ENCODE results near the gene MYO16. TPM values are rescaled to one million over a fixed set of nuclear protein-coding genes. Genes with fewer than 3 reads are reported as not detected.

The MYO16 gene
- total RNA-seq, 1 donor from 2014 or later = not detected

- no peaks in the 10 kb centered on the region for H3K9me3 ChIP-seq
- H3K4me3 ChIP-seq = no peak overlapping the region
- no peak for TF ChIP-seq CTCF (IDR thresholded peaks at IDR 0.05)
- no peaks in the 10 kb centered on the region for H3K36me3 ChIP-seq
- intact Hi-C loops (cut with DNase I) = no loop called here
- H3K27me3 ChIP-seq = no peaks in the 10 kb centered on the region
- no peaks in the 10 kb centered on the region for H3K4me1 ChIP-seq
- H3K27ac ChIP-seq = no peak overlapping the region
- DNase-seq (ENCODE audit: low spot score in 2 of 2) = no peak
Observed at GRCh38 chr13:109093998-109094397, 464.6 kb downstream of the MYO16 start.

- DNase-seq (ENCODE audit: low spot score in 2 of 2) = no peak
- H3K4me3 ChIP-seq = no peak overlapping the region
- H3K9me3 ChIP-seq = no peaks in the 10 kb centered on the region
- no peaks in the 10 kb centered on the region for H3K27me3 ChIP-seq
- intact Hi-C loops (cut with DNase I) = no loop called here
- H3K4me1 ChIP-seq = no peaks in the 10 kb centered on the region
- H3K36me3 ChIP-seq = no peaks in the 10 kb centered on the region
- TF ChIP-seq CTCF (IDR thresholded peaks at IDR 0.05) = no peak
- H3K27ac ChIP-seq = no peak overlapping the region
Observed at GRCh38 chr13:109095126-109095525, 465.7 kb downstream of the MYO16 start.

- TF ChIP-seq CTCF (IDR thresholded peaks at IDR 0.05) = no peak
- no peak for DNase-seq (ENCODE audit: low spot score in 2 of 2)
- no peaks in the 10 kb centered on the region for H3K9me3 ChIP-seq
- H3K4me1 ChIP-seq = no peaks in the 10 kb centered on the region
- intact Hi-C loops (cut with DNase I) = no loop called here
- H3K27ac ChIP-seq = no peak overlapping the region
- H3K27me3 ChIP-seq = no peaks in the 10 kb centered on the region
- H3K36me3 ChIP-seq = no peaks in the 10 kb centered on the region
- no peak overlapping the region for H3K4me3 ChIP-seq
Observed at GRCh38 chr13:109096101-109096500, 466.7 kb downstream of the MYO16 start.

GRCh38 chr13:109100705-109101304, 471.4 kb downstream of the MYO16 start:
- no peaks in the 10 kb centered on the region for H3K4me1 ChIP-seq
- H3K4me3 ChIP-seq = no peak overlapping the region
- H3K9me3 ChIP-seq = no peaks in the 10 kb centered on the region
- no peak for DNase-seq (ENCODE audit: low spot score in 2 of 2)
- TF ChIP-seq CTCF (IDR thresholded peaks at IDR 0.05) = no peak
- no peaks in the 10 kb centered on the region for H3K27me3 ChIP-seq
- H3K36me3 ChIP-seq = no peaks in the 10 kb centered on the region
- no peak overlapping the region for H3K27ac ChIP-seq
- intact Hi-C loops (cut with DNase I) = no loop called here

GRCh38 chr13:109101550-109102144, 472.2 kb downstream of the MYO16 start:
- Histone ChIP-seq H3K27ac (no peak overlapping the region), H3K4me3 (no peak overlapping the region), H3K27me3 (no peaks in the 10 kb centered on the region), H3K4me1 (no peaks in the 10 kb centered on the region), H3K36me3 (no peaks in the 10 kb centered on the region), H3K9me3 (no peaks in the 10 kb centered on the region)
- intact Hi-C loops (cut with DNase I) = no loop called here
- DNase-seq (ENCODE audit: low spot score in 2 of 2) = no peak
- no peak for TF ChIP-seq CTCF (IDR thresholded peaks at IDR 0.05)

Data from ascending aorta (tissue), 2 donors.